ENCODE data around the gene PSMB2.

Gene PSMB2

DNA sequence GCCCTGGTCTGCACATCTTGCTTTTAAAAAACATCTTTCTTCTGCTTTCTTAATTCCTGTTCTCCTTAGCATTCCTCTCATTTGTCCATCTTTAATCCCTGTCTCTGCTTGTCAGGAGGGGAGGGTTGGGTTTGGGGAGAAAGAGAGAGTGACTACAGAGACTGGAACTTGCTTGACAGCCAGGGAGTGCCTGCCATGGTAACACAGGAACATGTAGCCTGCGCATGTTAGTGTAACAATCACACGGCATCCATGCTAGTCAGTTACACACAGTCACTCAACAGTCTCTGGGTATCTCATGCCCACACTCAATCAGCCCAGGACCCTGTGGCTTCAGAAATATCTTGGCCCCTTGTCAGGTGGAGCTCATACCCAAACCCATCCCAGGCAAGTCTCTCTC is 69.0 kb downstream of the PSMB2 start:
- DNase-seq (ENCODE audit: low read depth in 3 of 3), result no peak

DNA sequence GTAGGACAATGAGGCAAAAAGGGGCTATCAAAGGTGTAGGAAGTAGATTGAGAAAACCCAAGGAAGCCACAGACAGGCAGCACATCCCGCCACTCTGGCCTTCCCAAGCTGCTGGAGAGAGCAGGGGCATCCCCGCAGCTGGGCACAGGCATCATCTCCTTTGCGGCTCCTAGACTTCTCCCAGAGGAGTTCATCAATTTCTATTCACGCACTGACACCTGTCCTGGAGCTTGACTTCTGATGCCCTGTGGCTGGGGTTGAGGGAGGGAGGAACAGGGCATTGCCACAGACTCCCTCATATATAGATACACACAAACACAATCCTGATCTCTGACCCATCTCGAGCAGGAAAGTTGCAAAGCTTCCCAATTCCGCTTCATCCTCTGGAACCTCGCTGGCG is 70.1 kb downstream of the PSMB2 start:
- no peak for DNase-seq (ENCODE audit: low read depth in 3 of 3)

DNA sequence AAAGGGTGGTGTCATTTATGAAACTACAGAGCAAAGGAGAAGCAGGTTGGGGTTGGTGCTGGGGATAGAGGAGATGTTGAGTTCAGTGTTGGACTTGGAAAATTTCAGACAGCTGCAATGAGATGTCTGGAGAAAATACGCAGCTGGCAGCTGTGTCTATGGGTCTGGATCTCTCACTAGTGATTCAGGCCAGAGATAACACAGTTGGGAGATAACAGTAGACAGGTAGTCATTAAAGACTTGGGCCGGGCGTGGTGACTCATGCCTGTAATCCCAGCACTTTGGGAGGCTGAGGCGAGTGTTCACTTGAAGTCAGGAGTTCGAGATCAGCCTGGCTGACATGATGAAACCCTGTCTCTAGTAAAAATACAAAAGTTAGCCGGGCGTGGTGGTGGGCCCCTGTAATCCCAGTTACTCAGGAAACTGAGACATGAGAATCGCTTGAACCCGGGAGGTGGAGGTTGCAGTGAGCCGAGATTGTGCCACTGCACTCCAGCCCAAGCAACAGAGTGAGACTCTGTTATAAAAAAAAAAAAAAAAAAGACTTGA is 70.7 kb downstream of the PSMB2 start:
- no peak for DNase-seq (ENCODE audit: low read depth in 3 of 3)

DNA sequence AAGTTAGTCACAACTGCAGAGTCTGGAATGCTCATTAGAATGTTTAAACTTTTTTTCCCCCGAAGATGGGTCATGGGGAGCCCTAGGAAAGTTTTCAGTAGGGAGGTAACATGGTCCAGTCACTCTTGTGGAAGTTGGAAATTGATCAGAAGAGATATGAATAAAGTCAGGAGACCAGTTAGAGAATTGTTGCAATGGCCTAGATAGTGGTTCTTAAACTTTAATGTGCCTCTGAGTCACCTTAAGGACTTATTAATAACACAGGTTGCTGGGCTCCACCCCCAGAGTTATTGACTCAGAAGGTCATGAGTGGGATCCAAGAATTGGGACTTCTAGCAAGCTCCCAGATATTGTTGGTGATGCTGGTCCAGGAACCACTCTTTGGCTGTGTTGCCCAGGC is 71.4 kb downstream of the PSMB2 start:
- DNase-seq (ENCODE audit: low read depth in 3 of 3), result no peak

DNA sequence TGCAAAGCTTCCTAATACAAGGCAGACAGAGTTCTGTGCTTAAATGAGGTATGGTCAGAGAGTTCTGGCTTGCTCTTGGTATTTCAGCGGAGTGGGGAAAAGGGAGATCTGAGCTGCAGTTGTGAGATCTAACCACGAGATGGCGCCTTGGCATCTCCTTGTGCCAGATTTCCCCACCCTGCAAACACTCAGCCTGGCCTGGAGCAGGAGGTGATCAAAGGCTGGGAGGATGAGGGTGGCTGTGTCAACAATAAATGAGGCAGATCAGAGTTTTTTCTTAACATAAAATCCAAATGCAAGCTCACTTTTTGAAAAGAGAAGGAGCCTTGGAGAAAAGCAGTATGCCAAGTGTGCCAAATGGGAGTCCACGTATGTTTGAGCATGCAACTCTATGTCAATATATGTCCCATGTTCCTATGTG is 72.3 kb downstream of the PSMB2 start:
- peak in 1 of 3 experiments; percentile 58 for DNase-seq (ENCODE audit: low read depth in 3 of 3)

DNA sequence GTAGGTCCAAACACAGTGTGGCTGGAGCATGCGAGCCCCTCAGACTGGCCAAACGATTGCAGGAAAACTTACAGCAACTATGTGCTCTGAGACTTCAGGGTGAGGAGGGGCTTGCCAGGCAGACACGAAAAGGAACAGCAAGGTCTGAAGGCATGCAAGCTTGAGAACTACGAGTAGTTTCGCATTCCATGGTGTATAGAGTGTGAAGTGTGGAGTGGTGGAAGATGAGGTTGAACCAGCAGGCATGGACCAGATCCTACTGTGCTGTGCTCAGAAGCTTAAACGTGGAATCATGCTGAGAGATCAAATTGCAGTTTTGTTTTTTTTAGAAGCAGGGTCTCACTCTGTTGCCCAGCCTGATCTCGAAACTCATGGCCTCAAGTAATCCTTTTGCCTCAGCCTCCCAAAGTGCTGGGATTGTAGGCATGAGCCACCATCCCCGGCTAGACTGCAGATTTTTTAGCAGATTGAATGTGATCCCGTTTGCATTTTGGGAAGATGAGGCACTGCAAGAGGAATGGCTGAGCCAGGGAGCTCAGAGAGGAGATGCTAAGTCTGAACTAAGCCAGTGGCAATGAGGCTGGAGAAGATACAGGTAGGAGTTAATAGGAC is 73.3 kb downstream of the PSMB2 start:
- DNase-seq (ENCODE audit: low read depth in 3 of 3), result no peak

DNA sequence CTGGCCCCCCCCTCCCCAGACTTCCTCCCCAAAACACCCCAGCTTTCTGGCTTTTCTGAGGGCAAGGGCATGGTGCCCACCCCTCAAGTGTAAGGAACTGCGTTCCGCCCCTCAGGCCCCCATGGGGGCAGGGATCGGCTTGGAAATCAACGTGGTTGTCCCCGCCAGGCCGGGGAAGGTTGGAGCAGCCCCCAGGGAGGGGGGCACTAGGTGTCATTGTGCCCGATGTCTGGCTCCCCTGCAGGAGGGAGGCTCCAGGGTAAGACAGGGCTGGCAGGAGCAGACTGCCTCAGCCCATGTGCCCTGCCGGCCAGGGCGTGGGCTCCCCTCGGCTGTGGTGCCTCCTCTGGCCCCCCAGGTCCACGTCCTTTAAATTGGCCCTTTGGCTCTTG is 75.6 kb downstream of the PSMB2 start:
- DNase-seq (ENCODE audit: low read depth in 3 of 3), result no peak

DNA sequence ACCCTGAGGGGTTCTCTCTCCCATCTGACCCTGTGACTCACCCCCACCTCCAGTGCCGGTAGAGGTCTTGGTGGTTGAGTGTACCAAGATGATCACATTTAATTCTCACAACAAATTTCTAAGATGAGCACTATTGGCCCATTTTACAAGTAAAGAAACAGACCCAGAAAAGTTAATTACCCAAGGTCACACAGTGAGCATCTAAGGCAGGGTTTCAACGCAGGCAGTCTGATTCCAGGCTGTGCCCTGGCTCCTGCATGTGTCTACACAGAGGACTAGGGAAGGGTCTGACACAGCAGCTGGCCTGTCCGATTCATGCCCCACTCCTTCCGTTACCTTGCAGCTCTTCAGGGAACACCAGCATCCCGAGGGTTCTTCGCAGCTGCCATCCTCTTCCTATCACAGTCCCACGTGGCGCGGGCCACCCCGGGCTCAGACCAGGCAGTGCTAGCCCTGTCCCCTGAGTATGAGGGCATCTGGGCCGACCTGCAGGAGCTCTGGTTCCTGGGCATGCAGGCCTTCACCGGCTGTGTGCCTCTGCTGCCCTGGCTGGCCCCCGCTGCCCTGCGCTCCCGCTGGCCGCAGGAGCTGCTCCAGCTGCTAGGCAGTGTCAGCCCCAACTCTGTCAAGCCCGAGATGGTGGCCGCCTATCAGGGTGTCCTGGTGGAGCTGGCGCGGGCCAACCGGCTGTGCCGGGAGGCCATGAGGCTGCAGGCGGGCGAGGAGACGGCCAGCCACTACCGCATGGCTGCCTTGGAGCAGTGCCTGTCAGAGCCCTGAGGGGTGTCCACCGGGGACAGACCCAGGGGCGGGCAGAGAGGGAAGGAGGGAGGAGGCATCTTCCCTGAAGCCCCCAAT is 76.2 kb downstream of the PSMB2 start:
- no peak for DNase-seq (ENCODE audit: low read depth in 3 of 3)

DNA sequence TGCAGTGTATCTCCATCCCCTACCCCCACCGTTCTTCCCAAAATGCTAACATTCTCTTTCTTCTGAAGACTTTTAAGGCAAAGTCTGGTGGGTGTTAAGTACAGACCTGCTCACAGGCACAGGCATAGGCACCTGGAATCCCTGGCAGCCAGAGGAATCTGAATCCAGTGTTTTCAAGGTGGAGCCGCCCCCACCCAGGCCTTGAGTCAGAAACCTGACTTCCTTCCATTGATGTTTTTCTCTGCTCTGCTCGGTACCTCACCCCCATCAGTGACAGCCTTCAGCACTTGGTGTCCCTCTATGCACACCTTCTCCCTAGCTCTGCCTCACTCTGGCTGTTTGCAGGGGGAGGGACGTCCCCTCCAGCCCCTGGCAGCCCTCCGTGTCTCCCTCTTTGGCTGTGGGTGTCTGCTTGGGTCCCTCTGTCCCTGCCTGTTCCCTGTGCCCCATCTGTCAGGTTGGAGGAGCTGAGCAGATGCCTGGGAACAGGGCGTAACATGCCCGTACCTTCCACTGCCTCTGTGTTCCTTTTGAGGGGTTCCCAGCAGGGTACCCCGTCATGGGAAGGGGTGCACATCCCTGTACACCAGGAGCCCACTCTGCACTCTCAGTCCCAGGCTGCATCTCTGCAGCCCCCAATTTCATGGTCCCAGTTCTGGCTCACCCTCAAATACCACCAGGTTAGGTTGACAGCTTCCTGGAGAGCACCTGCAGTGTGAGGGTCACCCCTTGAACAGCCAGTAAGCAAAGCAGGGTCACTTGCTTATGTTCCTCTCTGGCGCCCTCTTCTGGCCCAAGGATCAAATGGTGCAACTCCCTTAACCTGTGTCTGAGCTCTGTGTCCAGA is 77.1 kb downstream of the PSMB2 start:
- peak; percentile 62 to 76 (median 71) for DNase-seq (ENCODE audit: low read depth in 3 of 3)

DNA sequence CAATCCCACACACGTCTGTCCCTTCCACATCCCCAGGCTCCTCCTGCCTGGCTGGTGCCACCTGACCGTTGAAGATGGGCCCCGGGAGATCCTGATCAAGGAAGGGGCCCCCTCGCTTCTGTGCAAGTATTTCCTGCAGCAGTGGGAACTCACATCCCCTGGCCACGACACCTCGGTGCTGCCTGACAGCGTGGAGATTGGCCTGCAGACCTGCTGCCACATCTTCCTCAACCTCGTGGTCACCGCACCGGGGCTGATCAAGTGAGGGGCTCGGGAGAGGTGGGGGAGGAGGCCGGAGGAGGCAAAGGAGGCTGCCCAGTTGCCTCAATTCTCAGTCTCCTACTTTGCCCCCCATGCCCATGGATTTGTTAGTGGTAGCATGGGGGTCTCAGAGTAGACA is 78.2 kb downstream of the PSMB2 start:
- DNase-seq (ENCODE audit: low read depth in 3 of 3), result no peak

DNA sequence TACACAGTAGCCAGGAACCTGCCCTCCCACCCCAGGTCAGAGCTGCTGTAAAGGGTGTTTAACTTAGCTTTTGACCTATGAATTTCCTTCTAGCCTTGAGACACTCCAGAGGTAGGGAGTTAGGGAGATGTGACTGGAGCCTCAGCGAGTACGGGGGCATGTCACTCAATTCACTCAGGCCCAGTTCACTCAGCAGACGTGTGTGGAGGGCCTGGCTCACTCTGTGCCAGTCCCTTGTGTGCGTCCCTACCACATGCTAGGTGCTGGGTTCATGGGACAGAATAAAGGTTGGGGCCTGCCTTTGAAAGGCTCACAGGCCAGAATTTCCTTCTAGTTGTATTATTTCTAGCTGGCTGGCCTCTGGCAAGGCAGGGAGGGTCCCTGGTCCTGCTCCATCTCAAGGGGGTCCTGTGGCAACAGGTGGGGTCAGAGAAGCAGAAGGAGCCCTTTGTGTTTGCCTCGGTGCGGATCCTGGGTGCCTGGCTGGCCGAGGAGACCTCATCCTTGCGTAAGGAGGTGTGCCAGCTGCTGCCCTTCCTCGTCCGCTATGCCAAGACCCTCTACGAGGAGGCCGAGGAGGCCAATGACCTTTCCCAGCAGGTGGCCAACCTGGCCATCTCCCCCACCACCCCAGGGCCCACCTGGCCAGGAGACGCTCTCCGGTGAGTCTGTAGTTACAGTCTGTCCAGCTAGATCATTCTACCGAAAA is 79.2 kb downstream of the PSMB2 start:
- DNase-seq (ENCODE audit: low read depth in 3 of 3), result no peak

DNA sequence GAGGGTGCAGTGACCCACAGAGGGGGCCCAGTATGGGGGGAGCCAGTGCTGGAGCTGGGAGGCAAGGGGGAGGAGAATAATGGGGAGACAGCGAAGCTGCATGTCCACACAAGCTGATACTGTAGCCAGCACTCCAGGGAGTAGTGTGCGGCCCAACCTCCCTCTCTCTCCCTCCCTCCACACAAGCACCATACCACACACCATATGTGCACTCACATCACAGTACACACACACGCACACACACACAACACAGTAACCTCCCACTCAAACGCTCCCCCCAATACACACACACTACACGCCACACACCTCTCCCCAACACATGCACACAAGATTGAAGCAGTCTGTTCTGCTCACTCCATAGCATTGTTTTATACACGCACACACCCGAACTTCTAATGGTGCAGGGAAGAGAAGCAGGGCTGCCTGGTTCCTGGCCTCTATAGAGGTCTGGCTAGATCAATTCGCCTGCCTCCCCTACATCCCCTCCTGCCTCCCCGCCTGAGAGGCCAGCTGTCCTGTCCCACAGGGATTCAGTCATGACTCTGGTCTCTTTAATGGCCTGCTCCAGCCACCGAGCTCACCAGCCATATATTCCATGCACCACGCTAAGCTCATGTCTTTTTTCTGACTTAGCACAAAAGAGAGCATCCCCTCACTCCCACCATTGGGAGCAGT is 79.9 kb downstream of the PSMB2 start:
- DNase-seq (ENCODE audit: low read depth in 3 of 3), result no peak

DNA sequence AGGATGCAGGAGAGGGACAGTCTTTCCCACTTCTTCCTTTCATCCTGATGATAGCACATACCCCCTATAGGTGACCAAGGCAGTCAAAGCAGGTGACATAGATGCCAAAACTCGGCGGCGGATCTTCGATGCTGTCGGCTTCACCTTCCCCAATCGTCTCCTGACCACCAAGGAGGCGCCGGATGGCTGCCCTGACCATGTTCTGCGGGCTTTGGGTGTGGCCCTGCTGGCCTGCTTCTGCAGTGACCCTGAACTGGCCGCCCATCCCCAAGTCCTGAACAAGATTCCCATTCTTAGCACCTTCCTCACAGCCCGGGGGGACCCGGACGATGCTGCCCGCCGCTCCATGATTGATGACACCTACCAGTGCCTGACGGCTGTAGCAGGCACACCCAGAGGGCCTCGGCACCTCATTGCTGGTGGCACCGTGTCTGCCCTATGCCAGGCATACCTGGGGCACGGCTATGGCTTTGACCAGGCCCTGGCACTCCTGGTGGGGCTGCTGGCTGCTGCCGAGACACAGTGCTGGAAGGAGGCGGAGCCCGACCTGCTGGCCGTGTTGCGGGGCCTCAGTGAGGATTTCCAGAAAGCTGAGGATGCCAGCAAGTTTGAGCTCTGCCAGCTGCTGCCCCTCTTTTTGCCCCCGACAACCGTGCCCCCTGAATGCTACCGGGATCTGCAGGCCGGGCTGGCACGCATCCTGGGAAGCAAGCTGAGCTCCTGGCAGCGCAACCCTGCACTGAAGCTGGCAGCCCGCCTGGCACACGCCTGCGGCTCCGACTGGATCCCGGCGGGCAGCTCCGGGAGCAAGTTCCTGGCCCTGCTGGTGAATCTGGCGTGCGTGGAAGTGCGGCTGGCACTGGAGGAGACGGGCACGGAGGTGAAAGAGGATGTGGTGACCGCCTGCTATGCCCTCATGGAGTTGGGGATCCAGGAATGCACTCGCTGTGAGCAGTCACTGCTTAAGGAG is 80.8 kb downstream of the PSMB2 start:
- no peak for DNase-seq (ENCODE audit: low read depth in 3 of 3)

DNA sequence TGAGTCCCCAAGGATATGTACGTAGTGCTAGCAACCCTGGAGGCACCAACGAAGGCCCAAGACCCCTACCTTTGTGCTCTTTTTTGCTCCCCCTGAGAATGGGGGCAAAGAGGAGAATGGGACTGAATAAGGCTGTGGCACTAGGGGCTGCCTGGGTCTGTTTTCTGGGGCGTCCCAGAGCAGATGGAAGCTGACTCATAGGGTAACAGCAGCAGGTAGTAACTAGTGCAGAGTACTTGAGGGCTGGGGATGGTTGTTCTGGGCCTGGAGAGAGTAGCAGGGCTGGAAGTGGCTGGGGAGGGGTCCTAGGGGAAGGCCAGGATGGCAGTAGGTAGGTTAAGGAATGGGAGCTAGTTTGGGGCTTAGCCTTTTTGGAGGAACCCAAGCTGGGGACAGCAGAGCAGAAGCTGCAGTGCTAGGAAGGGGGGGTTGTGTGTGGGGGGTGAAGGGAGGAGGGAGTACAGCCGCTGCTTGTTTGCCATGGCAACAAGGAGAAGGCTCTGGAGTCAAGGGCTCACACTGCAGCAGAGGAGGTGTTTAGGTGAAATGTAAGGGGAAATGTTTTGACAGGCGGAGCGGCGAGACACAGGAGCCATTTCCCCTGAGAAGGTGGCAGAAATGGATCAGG is 81.9 kb downstream of the PSMB2 start:
- no peak for DNase-seq (ENCODE audit: low read depth in 3 of 3)

DNA sequence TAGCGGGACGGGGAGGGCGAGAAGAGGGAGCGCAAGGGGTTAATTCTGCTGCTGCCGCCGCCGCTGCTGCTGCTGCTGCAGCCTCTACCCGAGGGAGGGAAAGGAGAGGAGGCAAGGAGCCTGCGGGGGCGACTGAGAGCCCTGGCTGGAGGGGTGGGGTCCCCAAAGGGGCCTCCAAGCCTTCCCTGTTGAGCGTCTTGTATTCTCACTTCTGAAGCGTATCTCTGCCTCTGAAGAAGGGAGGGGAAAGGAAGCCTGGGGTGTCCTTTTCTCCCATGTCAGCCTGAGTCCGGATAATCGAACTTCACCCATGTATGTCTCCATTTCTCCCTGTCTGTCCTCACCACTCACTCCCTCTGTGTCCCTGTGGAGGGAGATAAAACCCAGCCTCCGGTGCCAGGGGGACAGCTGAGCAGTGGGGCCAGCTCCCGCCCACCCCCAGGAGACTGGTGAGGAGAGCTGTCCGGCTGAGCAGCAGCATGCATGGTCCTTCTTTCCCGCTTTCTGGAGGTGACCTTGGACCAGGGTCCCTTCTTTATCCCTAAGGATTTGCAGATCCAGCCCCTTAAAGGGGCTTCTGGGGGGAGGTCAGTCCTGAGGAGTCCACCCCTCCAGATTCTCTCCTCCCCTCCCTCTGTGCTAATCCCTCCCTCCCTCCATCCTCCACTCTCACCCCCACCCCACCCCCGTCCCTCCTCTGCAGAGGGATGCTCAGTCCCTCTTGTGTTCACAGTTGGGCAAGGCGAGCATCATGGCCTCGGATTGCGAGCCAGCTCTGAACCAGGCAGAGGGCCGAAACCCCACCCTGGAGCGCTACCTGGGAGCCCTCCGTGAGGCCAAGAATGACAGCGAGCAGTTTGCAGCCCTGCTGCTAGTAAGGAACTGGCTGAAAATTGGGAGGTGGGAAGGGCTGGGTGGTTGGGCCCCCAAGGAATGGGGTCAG is 82.7 kb downstream of the PSMB2 start:
- DNase-seq (ENCODE audit: low read depth in 3 of 3), result no peak

DNA sequence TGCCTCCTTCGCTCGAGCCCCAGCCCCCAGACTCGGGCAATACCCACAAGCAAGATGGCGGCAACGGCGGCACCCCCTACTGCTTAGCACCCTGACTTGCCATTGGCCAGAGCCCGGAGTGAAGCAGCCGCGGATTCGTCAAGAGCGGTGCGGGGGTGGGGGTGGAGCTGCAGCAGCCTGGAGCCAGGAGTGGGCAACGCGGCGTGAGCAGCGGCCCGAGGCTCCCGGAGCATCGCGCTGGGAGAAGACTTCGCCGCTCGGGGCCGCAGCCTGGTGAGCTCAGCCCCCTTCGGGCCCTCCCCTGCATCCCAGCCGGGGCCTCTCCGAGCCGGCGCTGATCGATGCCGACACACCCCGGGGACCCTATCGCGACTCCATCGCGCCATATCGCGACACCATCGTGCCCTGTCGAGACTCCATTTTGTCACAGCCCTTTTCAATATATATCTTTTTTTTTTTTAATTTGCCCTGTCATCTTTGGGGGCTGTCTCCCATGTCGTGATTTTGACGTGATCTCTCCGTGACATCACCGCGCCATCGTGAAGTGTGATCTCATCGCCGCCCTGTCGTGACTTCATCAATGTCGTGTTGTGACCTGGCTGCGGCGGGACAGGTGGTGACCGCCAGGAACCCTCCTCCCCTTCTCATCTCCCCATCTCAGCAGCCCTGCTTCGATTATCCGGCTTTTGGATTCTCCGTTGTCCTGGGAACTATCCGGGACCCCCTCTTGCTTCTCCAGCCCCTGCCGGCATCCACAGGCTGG is 83.5 kb downstream of the PSMB2 start, which contains the start of gene NCDN:
Gene NCDN (plus strand): TSS at position 189 of the 763 bp plus-strand sequence. CDS start 392 bp downstream, at position 581.
- peak; percentile 93 to 98 (median 95) for DNase-seq (ENCODE audit: low read depth in 3 of 3)

DNA sequence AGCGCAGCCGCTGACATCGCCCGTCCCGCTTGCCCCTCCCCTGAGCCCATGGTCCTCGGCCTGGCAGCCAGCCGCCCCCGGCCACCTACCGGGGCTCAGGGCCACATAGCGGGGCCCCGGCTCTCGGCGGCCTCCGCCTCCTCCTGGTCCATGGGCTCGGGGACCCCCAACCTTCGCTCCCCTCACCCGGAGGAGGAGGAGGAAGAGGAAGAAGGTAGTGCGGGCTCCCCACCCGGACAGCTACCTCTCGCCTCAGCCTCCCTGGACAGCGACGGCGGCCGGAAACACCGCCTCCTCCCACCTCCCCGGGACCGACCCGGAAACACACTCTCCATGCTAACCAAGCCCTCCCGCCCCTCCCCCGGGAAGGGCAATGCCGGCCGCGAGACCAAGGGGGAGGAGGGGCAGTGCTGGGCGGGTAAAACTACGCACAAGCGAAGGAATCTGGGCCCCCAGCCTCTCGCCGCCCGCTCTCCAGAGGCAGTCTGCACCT is 84.2 kb downstream of the PSMB2 start, which contains the start of gene KIAA0319L:
Gene KIAA0319L (minus strand): TSS at position 286 of the 493 bp plus-strand sequence. CDS start 2,912 bp downstream, outside the sequence.
- DNase-seq (ENCODE audit: low read depth in 3 of 3), result no peak
